ENCODE measurements around the gene NUDT13. TPM values are rescaled to one million over a fixed set of nuclear protein-coding genes. Genes with fewer than 3 reads are reported as not detected.

NUDT13 gene
- total RNA-seq, 1 donor from 2014 or later = 3.3 TPM

- Mint-ChIP-seq H3K4me1 (ENCODE audit: low read depth, unreplicated experiment) (no peaks in the 10 kb centered on the region), H3K9me3 (ENCODE audit: unreplicated experiment) (no peaks in the 10 kb centered on the region), H3K4me3 (ENCODE audit: unreplicated experiment) (no peak overlapping the region), H3K36me3 (ENCODE audit: unreplicated experiment) (peaks cover 5% of the 10 kb centered on the region), H3K27me3 (ENCODE audit: unreplicated experiment) (no peaks in the 10 kb centered on the region), H3K27ac (ENCODE audit: unreplicated experiment) (no peak overlapping the region)
- no peak for DNase-seq
- no peak for TF ChIP-seq CTCF (IDR thresholded peaks at IDR 0.05; ENCODE audit: partially characterized antibody, unreplicated experiment)
Measured at GRCh38 chr10:73152009-73152408, 41.8 kb downstream of the NUDT13 start.

- DNase-seq = no peak
- no peak overlapping the region for H3K4me3 Mint-ChIP-seq (ENCODE audit: unreplicated experiment)
- H3K36me3 Mint-ChIP-seq (ENCODE audit: unreplicated experiment) = peaks cover 5% of the 10 kb centered on the region
- no peaks in the 10 kb centered on the region for H3K4me1 Mint-ChIP-seq (ENCODE audit: low read depth, unreplicated experiment)
- no peaks in the 10 kb centered on the region for H3K27me3 Mint-ChIP-seq (ENCODE audit: unreplicated experiment)
- no peak for TF ChIP-seq CTCF (IDR thresholded peaks at IDR 0.05; ENCODE audit: partially characterized antibody, unreplicated experiment)
- H3K27ac Mint-ChIP-seq (ENCODE audit: unreplicated experiment) = no peak overlapping the region
- no peaks in the 10 kb centered on the region for H3K9me3 Mint-ChIP-seq (ENCODE audit: unreplicated experiment)
Measured at GRCh38 chr10:73156054-73156453, 45.8 kb downstream of the NUDT13 start.

- H3K4me3 Mint-ChIP-seq (ENCODE audit: unreplicated experiment) = no peak overlapping the region
- no peaks in the 10 kb centered on the region for H3K9me3 Mint-ChIP-seq (ENCODE audit: unreplicated experiment)
- no peaks in the 10 kb centered on the region for H3K4me1 Mint-ChIP-seq (ENCODE audit: low read depth, unreplicated experiment)
- no peak overlapping the region for H3K27ac Mint-ChIP-seq (ENCODE audit: unreplicated experiment)
- peak; percentile 53 for DNase-seq
- no peaks in the 10 kb centered on the region for H3K36me3 Mint-ChIP-seq (ENCODE audit: unreplicated experiment)
- H3K27me3 Mint-ChIP-seq (ENCODE audit: unreplicated experiment) = no peaks in the 10 kb centered on the region
- TF ChIP-seq CTCF (IDR thresholded peaks at IDR 0.05; ENCODE audit: partially characterized antibody, unreplicated experiment) = peak; percentile 82
Measured at GRCh38 chr10:73159038-73159648, 48.9 kb downstream of the NUDT13 start.

GRCh38 chr10:73161079-73161478 is 50.8 kb downstream of the NUDT13 start:
- H3K27me3 Mint-ChIP-seq (ENCODE audit: unreplicated experiment) = no peaks in the 10 kb centered on the region
- DNase-seq = no peak
- H3K4me3 Mint-ChIP-seq (ENCODE audit: unreplicated experiment) = no peak overlapping the region
- H3K27ac Mint-ChIP-seq (ENCODE audit: unreplicated experiment) = no peak overlapping the region
- H3K36me3 Mint-ChIP-seq (ENCODE audit: unreplicated experiment) = no peaks in the 10 kb centered on the region
- no peaks in the 10 kb centered on the region for H3K4me1 Mint-ChIP-seq (ENCODE audit: low read depth, unreplicated experiment)
- TF ChIP-seq CTCF (IDR thresholded peaks at IDR 0.05; ENCODE audit: partially characterized antibody, unreplicated experiment) = no peak
- H3K9me3 Mint-ChIP-seq (ENCODE audit: unreplicated experiment) = no peaks in the 10 kb centered on the region

GRCh38 chr10:73161662-73162061 is 51.4 kb downstream of the NUDT13 start:
- no peak for TF ChIP-seq CTCF (IDR thresholded peaks at IDR 0.05; ENCODE audit: partially characterized antibody, unreplicated experiment)
- no peak overlapping the region for H3K4me3 Mint-ChIP-seq (ENCODE audit: unreplicated experiment)
- no peaks in the 10 kb centered on the region for H3K4me1 Mint-ChIP-seq (ENCODE audit: low read depth, unreplicated experiment)
- H3K36me3 Mint-ChIP-seq (ENCODE audit: unreplicated experiment) = no peaks in the 10 kb centered on the region
- no peak overlapping the region for H3K27ac Mint-ChIP-seq (ENCODE audit: unreplicated experiment)
- no peaks in the 10 kb centered on the region for H3K9me3 Mint-ChIP-seq (ENCODE audit: unreplicated experiment)
- DNase-seq = no peak
- H3K27me3 Mint-ChIP-seq (ENCODE audit: unreplicated experiment) = no peaks in the 10 kb centered on the region
